Esophagus (tissue), 2 donors: ENCODE measurements around the gene CEP85. TPM values are rescaled to one million over a fixed set of nuclear protein-coding genes. Genes with fewer than 3 reads are reported as not detected.
A peak's percentile ranks its signal among the peaks of the same experiment; 100 is the strongest.
"Not testable (repeated sequence)": the region's sequence is repeated elsewhere in the genome, so short reads cannot be mapped to it uniquely, and the experiment has no call there.

ENCODE experiments used
- H3K27ac ChIP-seq, 2 donors: one replicate each; pipeline ENCODE4 v1.5.1; 2013; ENCODE audit warnings: low read depth in 2 of 2, mild to moderate bottlenecking in 2 of 2, inconsistent platforms in 1 of 2, low read length in 1 of 2, moderate library complexity in 1 of 2
- H3K27me3 ChIP-seq, 2 donors: one replicate each; pipeline ENCODE4 v1.6.1; 2013; ENCODE audit warnings: low read length in 2 of 2, control low read depth in 1 of 2, mild to moderate bottlenecking in 1 of 2; ENCODE audit not compliant: insufficient read depth in 2 of 2, control insufficient read depth in 1 of 2
- H3K36me3 ChIP-seq, 2 donors: one replicate each; pipeline ENCODE4 v1.6.1; 2013; ENCODE audit warnings: low read length in 1 of 2; ENCODE audit not compliant: control insufficient read depth in 2 of 2, insufficient read depth in 2 of 2
- H3K4me1 ChIP-seq, 2 donors: one replicate each; pipeline ENCODE4 v1.6.1; 2013; ENCODE audit warnings: low read length in 1 of 2; ENCODE audit not compliant: control insufficient read depth in 2 of 2, insufficient read depth in 2 of 2
- H3K4me3 ChIP-seq, 2 donors: one replicate each; pipeline ENCODE4 v1.5.1; 2013; ENCODE audit warnings: low read length in 2 of 2, mild to moderate bottlenecking in 2 of 2, low read depth in 1 of 2, moderate library complexity in 1 of 2
- H3K9me3 ChIP-seq, 2 donors: one replicate each; pipeline ENCODE4 v1.6.1; 2013; ENCODE audit warnings: mild to moderate bottlenecking in 2 of 2, low read depth in 1 of 2, low read length in 1 of 2, moderate library complexity in 1 of 2; ENCODE audit not compliant: control insufficient read depth in 2 of 2, insufficient read depth in 1 of 2
- WGBS, 2 donors: extraction: QIAGEN DNeasy Blood & Tissue Kit; methylation state at CpG; one replicate each; pipeline ENCODE4 v1.1.7; 2013; 5-methylcytosine and 5-hydroxymethylcytosine counted together
- polyA plus RNA-seq, 2 donors: library from polyadenylated mRNA; stranded (reverse); fragments of 200-250 nt; gene quantifications; one replicate each; pipeline ENCODE4 v1.2.3, GENCODE V29; 2013
- donor health status: healthy with polysubstance abuse.
- donor health status: Bipolar disorder and iron deficiency.

The CEP85 gene
- polyA plus RNA-seq, 2 donors: 5.3 to 5.9 TPM

DNA sequence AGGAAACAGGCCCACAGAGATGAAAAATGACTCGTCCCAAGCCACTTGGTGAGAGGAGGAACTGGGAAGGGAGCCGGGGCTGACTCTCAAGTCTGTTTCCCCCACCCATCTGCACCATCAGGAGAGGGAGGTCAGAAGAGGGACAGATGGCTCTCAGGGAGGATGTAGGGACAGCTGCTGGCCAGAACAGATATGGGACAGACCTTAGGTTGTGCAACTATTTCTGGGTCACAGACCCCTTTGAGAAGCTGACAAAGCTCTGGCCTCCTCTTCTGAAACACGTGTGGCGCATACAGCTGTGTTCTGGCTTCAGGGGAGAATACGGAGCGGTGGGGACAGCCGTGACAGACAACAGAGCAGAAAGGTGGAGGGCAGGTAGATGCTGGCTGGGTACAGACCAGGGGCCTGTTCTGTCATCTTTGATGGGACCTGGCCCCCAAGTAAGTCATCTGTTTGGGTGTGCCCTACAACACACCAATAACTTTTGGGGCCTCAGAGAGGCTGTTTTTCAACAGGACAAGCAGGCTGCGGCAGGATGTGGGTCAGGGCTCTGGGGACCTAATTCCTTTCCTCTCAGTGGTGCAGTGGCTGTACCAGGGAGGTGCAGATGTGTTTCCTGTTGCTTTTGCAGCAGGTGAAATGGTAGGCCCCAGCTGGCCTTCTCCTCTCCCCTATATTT is 53.2 kb downstream of the CEP85 start:
- Histone ChIP-seq H3K36me3 (peaks cover 0 to 6% of the 10 kb centered on the region in 2 donors), H3K4me3 (no peak overlapping the region), H3K4me1 (peaks cover 3 to 22% of the 10 kb centered on the region in 2 donors), H3K27me3 (no peaks in the 10 kb centered on the region), H3K27ac (peak overlapping the region; percentile 55 to 61), H3K9me3 (no peaks in the 10 kb centered on the region)
- 58 to 67% methylated on average over 8 of the region's 8 CpGs for WGBS, 2 donors

- H3K36me3 ChIP-seq: peaks cover 0 to under 1% of the 10 kb centered on the region in 2 donors
- H3K9me3 ChIP-seq: no peaks in the 10 kb centered on the region
- peak overlapping the region; percentile 53 to 76 for H3K27ac ChIP-seq
- 83 to 85% methylated on average over 5 of the region's 5 CpGs for WGBS, 2 donors
- peaks cover 3 to 20% of the 10 kb centered on the region in 2 donors for H3K4me1 ChIP-seq
- H3K4me3 ChIP-seq: no peak overlapping the region
- H3K27me3 ChIP-seq: no peaks in the 10 kb centered on the region
Observed at GRCh38 chr1:26287811-26288210, 53.8 kb downstream of the CEP85 start.

GRCh38 chr1:26288311-26288941 is 54.4 kb downstream of the CEP85 start:
- Histone ChIP-seq H3K4me1 (peaks cover 3 to 19% of the 10 kb centered on the region in 2 donors), H3K9me3 (no peaks in the 10 kb centered on the region), H3K36me3 (no peaks in the 10 kb centered on the region), H3K27ac (peak overlapping the region; percentile 53 to 76), H3K4me3 (no peak overlapping the region), H3K27me3 (no peaks in the 10 kb centered on the region)
- 41 to 47% methylated on average over 5 of the region's 5 CpGs for WGBS, 2 donors

DNA sequence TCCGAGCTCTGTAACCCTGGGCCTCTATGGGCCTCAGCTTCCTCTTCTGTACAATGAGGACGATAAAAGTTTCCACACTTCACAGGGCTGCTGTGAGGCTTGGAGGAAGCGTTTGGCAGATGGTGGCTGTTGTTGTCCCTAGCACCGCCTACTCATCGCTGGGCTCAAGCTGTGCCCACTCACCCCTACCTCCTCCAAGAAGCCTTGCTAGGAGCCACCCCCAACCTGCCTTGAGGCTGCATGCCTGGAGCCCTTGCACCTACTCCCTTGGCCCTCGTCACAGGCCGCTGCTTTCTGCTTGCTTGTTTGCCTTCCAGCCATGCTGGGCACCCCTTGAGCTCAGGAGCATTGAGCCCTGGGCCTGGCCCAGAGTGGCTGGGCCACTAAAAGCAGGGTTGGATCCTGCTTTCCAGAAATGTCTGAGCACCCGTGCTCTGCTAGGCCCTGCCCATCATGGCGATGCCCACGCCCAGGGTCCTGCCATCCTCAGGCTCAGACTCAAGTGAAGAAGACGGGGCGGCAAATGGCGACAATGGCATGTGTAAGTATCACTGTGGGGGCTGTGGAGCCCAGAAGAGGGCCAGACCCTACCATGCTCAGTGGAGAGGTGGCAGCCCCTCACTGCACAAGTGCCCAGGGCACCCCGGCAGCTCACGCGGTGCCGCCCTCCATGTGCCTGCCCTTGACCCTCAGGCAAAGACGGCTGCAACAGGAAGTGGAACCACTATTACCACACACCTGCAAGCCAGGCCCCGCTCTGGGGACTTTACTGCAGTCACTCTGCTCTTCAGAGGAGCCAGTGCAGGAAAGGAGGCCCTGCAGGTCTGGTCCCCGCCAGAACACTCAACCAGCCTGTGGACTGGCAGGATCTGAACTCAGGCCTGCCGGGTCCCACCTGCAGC is 55.4 kb downstream of the CEP85 start:
- H3K4me3 ChIP-seq: no peak overlapping the region
- H3K27me3 ChIP-seq: no peaks in the 10 kb centered on the region
- H3K27ac ChIP-seq: peak overlapping the region; percentile 35 to 53
- 75 to 80% methylated on average over 21 of the region's 21 CpGs for WGBS, 2 donors
- H3K4me1 ChIP-seq: peaks cover 0 to 14% of the 10 kb centered on the region in 2 donors
- H3K9me3 ChIP-seq: no peaks in the 10 kb centered on the region
- no peaks in the 10 kb centered on the region for H3K36me3 ChIP-seq

GRCh38 chr1:26290122-26290881 is 56.3 kb downstream of the CEP85 start:
- Histone ChIP-seq H3K27me3 (no peaks in the 10 kb centered on the region), H3K27ac (peak overlapping the region; percentile 29 to 50), H3K9me3 (no peaks in the 10 kb centered on the region), H3K36me3 (no peaks in the 10 kb centered on the region), H3K4me3 (no peak overlapping the region), H3K4me1 (peaks cover 0 to 5% of the 10 kb centered on the region in 2 donors)
- 74 to 75% methylated on average over 11 of the region's 11 CpGs for WGBS, 2 donors

DNA sequence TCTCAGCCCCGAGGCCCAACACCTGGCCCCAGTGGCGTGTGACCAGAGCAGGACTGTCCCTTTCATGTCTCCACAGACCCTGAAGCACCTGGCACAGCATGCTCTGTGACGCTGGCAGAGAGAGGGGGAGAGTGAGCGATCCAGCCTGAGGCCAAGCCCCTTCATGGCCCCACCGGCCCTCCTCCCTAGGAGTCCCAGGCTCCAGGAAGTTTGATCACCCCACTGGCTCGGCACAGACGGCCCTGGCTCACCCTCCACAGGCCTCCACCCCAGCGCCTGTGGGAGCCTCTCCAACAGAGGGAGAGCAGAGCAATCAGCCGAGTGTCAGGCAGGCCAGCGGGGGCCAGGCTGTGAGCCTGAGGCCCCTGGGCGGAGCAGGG is 56.9 kb downstream of the CEP85 start:
- 67 to 78% methylated on average over 11 of the region's 11 CpGs for WGBS, 2 donors
- Histone ChIP-seq H3K27me3 (no peaks in the 10 kb centered on the region), H3K4me3 (no peak overlapping the region), H3K36me3 (no peaks in the 10 kb centered on the region), H3K4me1 (peaks cover 0 to 5% of the 10 kb centered on the region in 2 donors), H3K27ac (peak overlapping the region; percentile 29 to 50), H3K9me3 (no peaks in the 10 kb centered on the region)

DNA sequence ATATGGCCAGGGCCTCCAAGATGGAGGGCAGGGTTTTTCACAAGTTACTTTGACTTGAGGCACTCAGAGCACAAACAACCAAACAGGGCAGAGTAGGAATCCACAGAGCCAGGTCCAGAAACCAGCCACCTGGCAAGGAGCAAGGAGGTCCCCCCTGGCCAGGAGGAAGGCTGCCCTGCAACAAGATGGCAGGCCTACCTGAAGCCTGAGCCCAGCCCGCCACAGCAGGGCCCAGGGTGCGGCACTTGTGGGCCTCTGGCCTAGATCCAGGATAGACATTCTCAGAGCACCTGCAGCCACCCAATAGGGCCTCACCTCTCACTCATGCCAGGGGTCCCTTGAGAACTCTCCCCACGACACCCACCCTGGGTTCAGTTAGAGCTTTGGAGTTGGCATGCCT is 57.4 kb downstream of the CEP85 start:
- H3K4me3 ChIP-seq: no peak overlapping the region
- no peaks in the 10 kb centered on the region for H3K36me3 ChIP-seq
- peak overlapping the region in 1 of 2 donors; percentile 15 for H3K27ac ChIP-seq
- H3K9me3 ChIP-seq: no peaks in the 10 kb centered on the region
- peaks cover 0 to 5% of the 10 kb centered on the region in 2 donors for H3K4me1 ChIP-seq
- H3K27me3 ChIP-seq: no peaks in the 10 kb centered on the region
- WGBS, 2 donors: 92 to 100% methylated on average over 3 of the region's 3 CpGs

DNA sequence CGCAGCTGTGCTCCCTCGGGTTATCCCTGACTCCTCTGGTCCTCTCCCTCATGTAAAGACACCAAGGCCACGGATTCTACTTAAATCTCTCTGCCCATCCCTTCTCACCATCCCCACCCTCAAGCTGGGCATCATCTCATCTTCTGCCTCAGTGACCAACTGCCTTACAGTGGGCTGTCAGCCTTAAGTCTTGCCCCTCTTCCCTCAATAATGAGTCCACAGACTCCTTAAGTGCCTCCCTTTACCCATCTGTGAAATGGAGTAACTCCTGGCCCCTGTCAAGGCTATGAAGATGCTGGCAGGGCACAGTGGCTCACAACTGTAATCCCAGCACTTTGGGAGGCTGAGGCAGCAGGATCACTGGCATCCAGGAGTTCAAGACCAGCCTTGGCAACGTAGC is 57.9 kb downstream of the CEP85 start:
- H3K36me3 ChIP-seq: no peaks in the 10 kb centered on the region
- peaks cover 0 to 5% of the 10 kb centered on the region in 2 donors for H3K4me1 ChIP-seq
- no peaks in the 10 kb centered on the region for H3K27me3 ChIP-seq
- no peak overlapping the region for H3K4me3 ChIP-seq
- H3K9me3 ChIP-seq: no peaks in the 10 kb centered on the region
- 86 to 87% methylated on average over 4 of the region's 4 CpGs for WGBS, 2 donors
- H3K27ac ChIP-seq: no peak overlapping the region

- H3K27me3 ChIP-seq, H3K4me1 ChIP-seq, H3K27ac ChIP-seq, H3K9me3 ChIP-seq, H3K36me3 ChIP-seq, H3K4me3 ChIP-seq: not testable (repeated sequence)
- 88 to 91% methylated on average over 5 of the region's 5 CpGs for WGBS, 2 donors
Observed at GRCh38 chr1:26292735-26293134, 58.7 kb downstream of the CEP85 start.
